H9 (cell line): ENCODE data around the gene PPP4R3C. TPM values are rescaled to one million over a fixed set of nuclear protein-coding genes. Genes with fewer than 3 reads are reported as not detected.

Experiments
- DNase-seq: peaks from one replicate; pipeline ENCODE4 v3.0.0-alpha.2; 2017
- H2AFZ ChIP-seq: one replicate; pipeline ENCODE4 v1.6.1; 2013; ENCODE audit warnings: mild to moderate bottlenecking, low read length, control low read depth, moderate library complexity
- H2AK5ac ChIP-seq: 2 replicates; pipeline ENCODE4 v1.6.1; 2013; ENCODE audit warnings: low read length, control low read depth, mixed read lengths; ENCODE audit not compliant: insufficient read length
- H2BK120ac ChIP-seq: one replicate; pipeline ENCODE4 v1.6.1; 2013; ENCODE audit warnings: low read depth, mild to moderate bottlenecking, low read length, control low read depth, inconsistent platforms; ENCODE audit not compliant: poor library complexity, severe bottlenecking
- H2BK12ac ChIP-seq: 2 replicates; pipeline ENCODE4 v1.6.1; 2013; ENCODE audit warnings: low read length, control low read depth, mixed read lengths, low read depth; ENCODE audit not compliant: insufficient read length
- H2BK15ac ChIP-seq: 2 replicates; pipeline ENCODE4 v1.6.1; 2013; ENCODE audit warnings: low read depth, low read length, control low read depth
- H2BK20ac ChIP-seq: one replicate; pipeline ENCODE4 v1.6.1; 2013; ENCODE audit warnings: low read depth, mild to moderate bottlenecking, low read length, control low read depth, inconsistent platforms; ENCODE audit not compliant: poor library complexity, severe bottlenecking
- H2BK5ac ChIP-seq: 2 replicates; pipeline ENCODE4 v1.6.1; 2013; ENCODE audit warnings: low read length, control low read depth, mixed read lengths; ENCODE audit not compliant: insufficient read length
- H3K14ac ChIP-seq: 2 replicates; pipeline ENCODE4 v1.6.1; 2013; ENCODE audit warnings: low read length, control low read depth; ENCODE audit not compliant: insufficient read depth
- H3K18ac ChIP-seq: 2 replicates; pipeline ENCODE4 v1.6.1; 2013; ENCODE audit warnings: low read depth, mild to moderate bottlenecking, mixed read lengths, low read length, control low read depth; ENCODE audit not compliant: insufficient read length
- H3K23ac ChIP-seq: 2 replicates; pipeline ENCODE4 v1.6.1; 2013; ENCODE audit warnings: low read length, control low read depth, mixed read lengths, low read depth; ENCODE audit not compliant: insufficient read length
- H3K23me2 ChIP-seq: 2 replicates; pipeline ENCODE4 v1.6.1; 2013; ENCODE audit warnings: low read depth, mild to moderate bottlenecking, mixed read lengths, low read length, control low read depth; ENCODE audit not compliant: insufficient read length, poor library complexity, severe bottlenecking
- H3K27ac ChIP-seq: 2 replicates; pipeline ENCODE4 v1.5.1; 2013; ENCODE audit warnings: low read length, control low read depth, mixed read lengths, low read depth; ENCODE audit not compliant: insufficient read length
- H3K27me3 ChIP-seq: 2 replicates; pipeline ENCODE4 v1.6.1; 2013; ENCODE audit warnings: low read length, control low read depth, inconsistent platforms; ENCODE audit not compliant: insufficient read depth
- H3K4ac ChIP-seq: 2 replicates; pipeline ENCODE4 v1.6.1; 2013; ENCODE audit warnings: low read depth, mild to moderate bottlenecking, control low read depth, inconsistent platforms, low read length, moderate library complexity
- H3K4me1 ChIP-seq: 2 replicates; pipeline ENCODE4 v1.6.1; 2013; ENCODE audit warnings: low read length, control low read depth, inconsistent platforms; ENCODE audit not compliant: insufficient read depth
- H3K4me2 ChIP-seq: 2 replicates; pipeline ENCODE4 v1.6.1; 2013; ENCODE audit warnings: low read length, control low read depth, mixed read lengths; ENCODE audit not compliant: insufficient read length, insufficient read depth
- H3K56ac ChIP-seq: 2 replicates; pipeline ENCODE4 v1.6.1; 2013; ENCODE audit warnings: low read depth, mild to moderate bottlenecking, mixed read lengths, low read length, control low read depth; ENCODE audit not compliant: insufficient read length
- H3K79me1 ChIP-seq: 2 replicates; pipeline ENCODE4 v1.6.1; 2013; ENCODE audit warnings: low read depth, mild to moderate bottlenecking, moderate library complexity, low read length, control low read depth, inconsistent platforms; ENCODE audit not compliant: insufficient read depth, poor library complexity, severe bottlenecking
- H3K79me2 ChIP-seq: 2 replicates; pipeline ENCODE4 v1.6.1; 2013; ENCODE audit warnings: low read length, control low read depth, inconsistent platforms; ENCODE audit not compliant: insufficient read depth
- H3K9ac ChIP-seq: 2 replicates; pipeline ENCODE4 v1.6.1; 2013; ENCODE audit warnings: low read length, control low read depth, mixed read lengths; ENCODE audit not compliant: insufficient read length; ENCODE audit errors: extremely low read depth
- H3K9me3 ChIP-seq: one replicate; pipeline ENCODE4 v1.6.1; 2013; ENCODE audit warnings: low read depth, low read length, inconsistent platforms; ENCODE audit not compliant: control insufficient read depth
- H3T11ph ChIP-seq: one replicate; pipeline ENCODE4 v1.6.1; 2013; ENCODE audit warnings: mild to moderate bottlenecking, low read length, control low read depth, inconsistent platforms
- H4K20me1 ChIP-seq: one replicate; pipeline ENCODE4 v1.6.1; 2013; ENCODE audit not compliant: control insufficient read depth, insufficient read length, insufficient read depth
- H4K5ac ChIP-seq: 2 replicates; pipeline ENCODE4 v1.6.1; 2013; ENCODE audit warnings: low read depth, mild to moderate bottlenecking, mixed read lengths, low read length, control low read depth; ENCODE audit not compliant: insufficient read length
- H4K8ac ChIP-seq: replicated peaks from 2 replicates; pipeline ENCODE4 v1.6.1; 2013; ENCODE audit warnings: low read length, control low read depth, mixed read lengths, low read depth; ENCODE audit not compliant: insufficient read length
- H4K91ac ChIP-seq: 2 replicates; pipeline ENCODE4 v1.6.1; 2013; ENCODE audit warnings: low read depth, mild to moderate bottlenecking, moderate library complexity, mixed read lengths, low read length, control low read depth; ENCODE audit not compliant: insufficient read length
- H3K27ac Mint-ChIP-seq, 3 experiments: 2 replicates in 2 of 3; 3 replicates in 1 of 3; pipeline ENCODE4 v1.8.0; 2020 to 2021; ENCODE audit warnings: mixed read lengths in 3 of 3, mild to moderate bottlenecking in 1 of 3, moderate library complexity in 1 of 3
- H3K27me3 Mint-ChIP-seq: 2 replicates; pipeline ENCODE4 v1.8.0; 2021; ENCODE audit warnings: low read depth, mild to moderate bottlenecking, moderate library complexity, mixed read lengths
- H3K36me3 Mint-ChIP-seq, 3 experiments: 2 replicates in 2 of 3; 3 replicates in 1 of 3; pipeline ENCODE4 v1.8.0; 2020 to 2021; ENCODE audit warnings: low read depth in 3 of 3, mixed read lengths in 3 of 3; ENCODE audit not compliant: insufficient read depth in 1 of 3
- H3K4me1 Mint-ChIP-seq, 2 experiments: 2 replicates each; pipeline ENCODE4 v1.8.0; 2020; ENCODE audit warnings: mixed read lengths in 2 of 2
- H3K4me3 Mint-ChIP-seq, 2 experiments: 2 replicates in 1 of 2; 3 replicates in 1 of 2; pipeline ENCODE4 v1.8.0; 2020 to 2021; ENCODE audit warnings: mild to moderate bottlenecking in 2 of 2, mixed read lengths in 2 of 2, moderate library complexity in 1 of 2
- H3K9me3 Mint-ChIP-seq, 2 experiments: 2 replicates in 1 of 2; 3 replicates in 1 of 2; pipeline ENCODE4 v1.8.0; 2020; ENCODE audit warnings: mild to moderate bottlenecking in 2 of 2, mixed read lengths in 2 of 2, moderate library complexity in 1 of 2
- CTCF ChIP-seq: fragments of 200-600 bp; sonication (generic); conservative IDR thresholded peaks from 3 replicates; pipeline ENCODE4 v1.8.0; 2021; ENCODE audit warnings: antibody characterized with exemption, mild to moderate bottlenecking
- WGBS: extraction: QIAGEN DNeasy Blood & Tissue Kit; methylation state at CpG from one replicate; pipeline ENCODE4 v1.1.7; 2013; ENCODE audit warnings: missing lambda C conversion rate, low lambda C conversion rate, mixed read lengths; ENCODE audit not compliant: insufficient read length; ENCODE audit errors: extremely low coverage; 5-methylcytosine and 5-hydroxymethylcytosine counted together
- total RNA-seq: library from RNA; stranded (reverse); gene quantifications from 2 replicates; pipeline ENCODE4 v1.2.1, GENCODE V29; 2021

PPP4R3C gene
- total RNA-seq, 1 experiment from 2014 or later: not detected

GRCh38 chrX:27444093-27444908 is 18.8 kb downstream of the PPP4R3C start:
- no peaks in the 10 kb centered on the region for H3K27me3 ChIP-seq
- H2BK15ac ChIP-seq: no peak overlapping the region
- H2BK12ac ChIP-seq: no peak overlapping the region
- H4K8ac ChIP-seq: no peak overlapping the region
- WGBS: no CpG with 5 or more reads among the region's 3 CpGs
- no peak overlapping the region for H3K27ac ChIP-seq
- no peaks in the 10 kb centered on the region; the same call in 1 of the 2 replicates for H3K27me3 Mint-ChIP-seq
- H3K4me1 ChIP-seq: no peaks in the 10 kb centered on the region
- H3K23ac ChIP-seq: no peak overlapping the region
- H3K4me3 Mint-ChIP-seq: no peak overlapping the region; a peak in 1 of 5 replicates
- no peak overlapping the region for H3K4me2 ChIP-seq
- H3K79me2 ChIP-seq: no peaks in the 10 kb centered on the region
- H2BK5ac ChIP-seq: no peak overlapping the region
- H3K56ac ChIP-seq: no peak overlapping the region
- no peak overlapping the region for H3K14ac ChIP-seq
- no peak overlapping the region for H4K91ac ChIP-seq
- no peak overlapping the region for H3T11ph ChIP-seq
- no peak overlapping the region for H2AFZ ChIP-seq
- H3K4ac ChIP-seq: no peak overlapping the region
- no peak for DNase-seq
- peaks cover 7 to 13% (median 9%) of the 10 kb centered on the region in 3 experiments; a peak in 4 of 7 replicates for H3K36me3 Mint-ChIP-seq
- H3K79me1 ChIP-seq: no peaks in the 10 kb centered on the region
- no peak overlapping the region for H2BK120ac ChIP-seq
- no peak for TF ChIP-seq CTCF
- no peaks in the 10 kb centered on the region for H3K4me1 Mint-ChIP-seq
- H2AK5ac ChIP-seq: no peak overlapping the region
- no peaks in the 10 kb centered on the region for H4K20me1 ChIP-seq
- peaks cover 17% of the 10 kb centered on the region for H3K9me3 ChIP-seq
- no peak overlapping the region for H3K9ac ChIP-seq
- H3K27ac Mint-ChIP-seq: no peak overlapping the region
- H3K23me2 ChIP-seq: no peaks in the 10 kb centered on the region
- H4K5ac ChIP-seq: no peak overlapping the region
- peaks cover 69 to 74% of the 10 kb centered on the region in 2 experiments for H3K9me3 Mint-ChIP-seq
- no peak overlapping the region for H3K18ac ChIP-seq
- no peak overlapping the region for H2BK20ac ChIP-seq
